ENCODE measurements around the gene UBXN4.

Gene UBXN4

DNA sequence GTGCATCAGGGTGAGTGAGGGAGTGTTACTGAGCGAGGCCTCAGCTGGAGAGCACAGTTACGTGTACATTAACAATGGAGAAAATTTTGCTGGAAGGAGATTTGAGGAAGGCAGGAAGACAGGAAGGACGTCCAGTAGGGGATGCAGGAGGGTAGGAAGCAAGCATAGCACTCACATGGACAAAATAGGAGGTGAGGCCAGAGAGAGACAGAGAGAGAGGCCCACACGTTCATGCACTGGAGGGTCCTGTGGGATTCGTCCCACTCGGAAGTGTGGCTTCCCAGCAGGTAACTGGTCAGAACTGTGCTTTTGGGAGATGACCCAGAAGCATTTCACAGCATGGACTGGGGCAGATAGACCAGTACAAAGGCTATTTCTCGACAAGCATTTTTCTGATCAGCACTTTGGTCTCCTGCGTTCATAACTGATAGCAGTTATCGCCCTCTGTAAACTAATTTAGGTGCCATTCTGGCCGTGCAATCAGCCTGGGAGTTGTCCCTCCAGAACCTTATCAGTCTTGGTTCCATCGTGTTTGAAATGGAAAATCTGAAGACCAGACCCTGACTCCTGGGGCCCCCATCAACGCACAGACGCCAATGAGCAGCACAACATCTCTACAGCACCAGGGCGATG, 89.6 kb downstream of the UBXN4 start:
- no peak for DNase-seq (ENCODE audit: low read depth, low spot score)

GRCh38 chr2:135832891-135833290, 91.2 kb downstream of the UBXN4 start:
- DNase-seq (ENCODE audit: low read depth, low spot score): no peak
- H3K4me3 ChIP-seq (ENCODE audit: low read length): no peak overlapping the region

More for the DNA sequence above, 89.6 kb downstream of the UBXN4 start:
- H3K4me3 ChIP-seq (ENCODE audit: low read length): no peak overlapping the region
